LNCAP (cell line): ENCODE data around the gene CD46.

ENCODE experiments used
- TF ChIP-seq, protein P1 (sequence below): fragments of 450-650 bp; IDR thresholded peaks from 2 replicates; pipeline ENCODE4 v1.5.1; 2017; ENCODE audit warnings: mild to moderate bottlenecking

Gene CD46

DNA sequence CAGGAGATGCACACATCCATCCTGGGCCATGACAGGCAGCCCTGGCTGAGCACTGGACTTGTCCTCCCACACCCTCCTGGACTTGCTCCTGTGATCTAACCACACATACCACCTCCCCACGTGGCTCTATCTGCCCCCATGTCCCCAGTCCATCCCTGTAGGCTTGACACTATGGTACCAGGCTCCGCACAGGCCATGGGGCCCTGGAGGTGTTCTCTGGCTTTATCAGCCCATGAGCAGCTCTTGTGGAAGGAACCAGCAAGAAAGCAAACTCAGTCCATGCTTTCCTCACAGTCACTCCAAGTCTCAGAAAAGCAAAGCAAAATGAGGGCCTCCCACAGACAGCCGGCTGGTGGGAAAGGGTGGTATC lies 61.6 kb downstream of the CD46 start:
- TF ChIP-seq, protein P1, sequence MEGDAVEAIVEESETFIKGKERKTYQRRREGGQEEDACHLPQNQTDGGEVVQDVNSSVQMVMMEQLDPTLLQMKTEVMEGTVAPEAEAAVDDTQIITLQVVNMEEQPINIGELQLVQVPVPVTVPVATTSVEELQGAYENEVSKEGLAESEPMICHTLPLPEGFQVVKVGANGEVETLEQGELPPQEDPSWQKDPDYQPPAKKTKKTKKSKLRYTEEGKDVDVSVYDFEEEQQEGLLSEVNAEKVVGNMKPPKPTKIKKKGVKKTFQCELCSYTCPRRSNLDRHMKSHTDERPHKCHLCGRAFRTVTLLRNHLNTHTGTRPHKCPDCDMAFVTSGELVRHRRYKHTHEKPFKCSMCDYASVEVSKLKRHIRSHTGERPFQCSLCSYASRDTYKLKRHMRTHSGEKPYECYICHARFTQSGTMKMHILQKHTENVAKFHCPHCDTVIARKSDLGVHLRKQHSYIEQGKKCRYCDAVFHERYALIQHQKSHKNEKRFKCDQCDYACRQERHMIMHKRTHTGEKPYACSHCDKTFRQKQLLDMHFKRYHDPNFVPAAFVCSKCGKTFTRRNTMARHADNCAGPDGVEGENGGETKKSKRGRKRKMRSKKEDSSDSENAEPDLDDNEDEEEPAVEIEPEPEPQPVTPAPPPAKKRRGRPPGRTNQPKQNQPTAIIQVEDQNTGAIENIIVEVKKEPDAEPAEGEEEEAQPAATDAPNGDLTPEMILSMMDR: no peak

- TF ChIP-seq, protein P1: no peak
These were observed 62.1 kb downstream of the CD46 start for GRCh38 chr1:207813946-207814345.

GRCh38 chr1:207814469-207814868 lies 62.6 kb downstream of the CD46 start:
- TF ChIP-seq, protein P1: no peak

GRCh38 chr1:207815466-207815865 lies 63.6 kb downstream of the CD46 start:
- TF ChIP-seq, protein P1: no peak

DNA sequence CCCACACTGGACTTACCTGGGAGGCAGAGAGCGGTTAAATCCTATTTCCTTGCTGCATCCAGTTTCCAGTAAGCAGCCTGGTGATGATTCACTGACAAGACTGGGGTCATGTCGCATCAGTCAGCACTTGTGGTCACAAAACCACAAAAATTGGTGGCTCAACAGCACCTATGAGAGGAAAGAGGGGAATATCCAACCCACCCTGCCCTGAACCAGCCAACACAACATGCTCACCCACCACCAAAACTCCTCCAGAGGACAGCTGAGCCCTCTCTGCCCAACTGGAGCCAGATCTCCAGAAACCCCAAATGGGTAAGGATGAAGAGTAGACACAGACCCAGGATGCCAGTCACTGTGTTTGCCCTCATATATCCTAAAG lies 64.0 kb downstream of the CD46 start:
- TF ChIP-seq, protein P1: no peak

- TF ChIP-seq, protein P1: no peak
These were observed 65.3 kb downstream of the CD46 start for GRCh38 chr1:207817166-207817565.

GRCh38 chr1:207817778-207818751 lies 66.2 kb downstream of the CD46 start:
- TF ChIP-seq, protein P1: no peak
